B cell (primary cell): ENCODE data around the gene COTL1. TPM values are rescaled to one million over a fixed set of nuclear protein-coding genes. Genes with fewer than 3 reads are reported as not detected.

Experiments
- ATAC-seq: fragments of 200-7000 bp; cut with Tn5 transposase; one replicate; pipeline ENCODE4 v1.10.0; 2021; ENCODE audit warnings: low read depth, mild to moderate bottlenecking, moderate number of reproducible peaks, moderate library complexity
- CTCF ChIA-PET: fragments of 350-600 bp; sonication (Branson Sonifier 250); formaldehyde crosslinking; loops from one replicate; lab custom pipeline; 2021; ENCODE audit warnings: antibody characterized with exemption, inconsistent platforms; lab: Charles Lee
- POLR2A ChIA-PET: fragments of 350-600 bp; sonication (Branson Sonifier 250); formaldehyde crosslinking; loops from one replicate; lab custom pipeline; 2021; ENCODE audit warnings: antibody characterized with exemption; lab: Charles Lee
- DNase-seq: peaks from one replicate; pipeline ENCODE4 v3.0.0; 2013
- H2AFZ ChIP-seq: 2 replicates; pipeline ENCODE4 v1.6.1; 2012; ENCODE audit warnings: mild to moderate bottlenecking, low read depth, low read length; ENCODE audit not compliant: insufficient read depth, poor library complexity, severe bottlenecking
- H3K27ac ChIP-seq, 2 donors: 1 replicate in 1 of 2; 2 replicates in 1 of 2; pipeline ENCODE4 v1.5.1; 2012 to 2013; ENCODE audit warnings: low read length in 2 of 2, mild to moderate bottlenecking in 2 of 2, moderate library complexity in 1 of 2
- H3K27me3 ChIP-seq, 4 experiments: fragments of 200-600 bp in 1 of 4; sonication (generic) in 1 of 4; replicated peaks in 1 of 4; 1 replicate in 2 of 4; 2 replicates in 2 of 4; pipeline versions ENCODE4 v1.6.1 to v1.7.0; 2013 to 2016; ENCODE audit warnings: low read length in 3 of 4, mild to moderate bottlenecking in 2 of 4, mixed read lengths in 1 of 4, moderate library complexity in 1 of 4; ENCODE audit not compliant: insufficient read depth in 4 of 4, control insufficient read depth in 3 of 4; ENCODE audit errors: control extremely low read depth in 1 of 4
- H3K36me3 ChIP-seq, 2 experiments: replicated peaks in 1 of 2; 1 replicate in 1 of 2; 2 replicates in 1 of 2; pipeline versions ENCODE4 v1.6.1 to v1.7.1; 2013; ENCODE audit warnings: low read length in 1 of 2; ENCODE audit not compliant: insufficient read depth in 2 of 2, control insufficient read depth in 1 of 2; ENCODE audit errors: control extremely low read depth in 1 of 2, extremely low read depth in 1 of 2
- H3K4me1 ChIP-seq, 2 donors: fragments of 200-600 bp in 1 of 2; sonication (generic) in 1 of 2; 1 replicate in 1 of 2; 2 replicates in 1 of 2; pipeline versions ENCODE4 v1.5.1 to v1.6.1; 2013 to 2017; ENCODE audit warnings: low read length in 2 of 2; ENCODE audit not compliant: control insufficient read depth in 2 of 2, insufficient read depth in 2 of 2
- H3K4me2 ChIP-seq: replicated peaks from 2 replicates; pipeline ENCODE3; 2012; ENCODE audit warnings: mild to moderate bottlenecking, low read depth, low read length; ENCODE audit not compliant: poor library complexity, severe bottlenecking
- H3K4me3 ChIP-seq, 5 experiments: fragments of 200-600 bp in 1 of 5; sonication (generic) in 1 of 5; 1 replicate in 3 of 5; 2 replicates in 2 of 5; pipeline versions ENCODE4 v1.5.1 to v1.7.0; 2011 to 2016; ENCODE audit warnings: low read length in 4 of 5, mild to moderate bottlenecking in 4 of 5, low read depth in 2 of 5, control low read depth in 1 of 5, moderate library complexity in 1 of 5; ENCODE audit not compliant: insufficient read depth in 1 of 5; ENCODE audit errors: control extremely low read depth in 1 of 5, extremely low read depth in 1 of 5
- H3K79me2 ChIP-seq: fragments of 200-600 bp; sonication (generic); one replicate; pipeline ENCODE4 v1.6.0; 2016; ENCODE audit warnings: low read length; ENCODE audit not compliant: control insufficient read depth, insufficient read depth
- H3K9ac ChIP-seq: fragments of 200-600 bp; sonication (generic); 2 replicates; pipeline ENCODE4 v1.6.1; 2017; ENCODE audit warnings: mild to moderate bottlenecking, low read length, moderate library complexity
- H3K9me3 ChIP-seq, 3 donors: one replicate each; pipeline versions ENCODE4 v1.6.1 to v1.7.1; 2013; ENCODE audit warnings: low read length in 2 of 3; ENCODE audit not compliant: control insufficient read depth in 2 of 3, insufficient read depth in 1 of 3; ENCODE audit errors: control extremely low read depth in 1 of 3
- H4K20me1 ChIP-seq: 2 replicates; pipeline ENCODE4 v1.6.0; 2012; ENCODE audit warnings: mild to moderate bottlenecking, low read length; ENCODE audit not compliant: insufficient read depth, control insufficient read depth, poor library complexity, severe bottlenecking
- H3K27ac Mint-ChIP-seq: one replicate; pipeline ENCODE4 v1.8.0; 2021; ENCODE audit warnings: mixed read lengths
- H3K27me3 Mint-ChIP-seq: one replicate; pipeline ENCODE4 v1.8.0; 2021; ENCODE audit warnings: mixed read lengths
- H3K4me1 Mint-ChIP-seq: one replicate; pipeline ENCODE4 v1.8.0; 2021; ENCODE audit warnings: mixed read lengths
- H3K4me3 Mint-ChIP-seq: one replicate; pipeline ENCODE4 v1.8.0; 2021; ENCODE audit warnings: mixed read lengths
- H3K9me3 Mint-ChIP-seq: one replicate; pipeline ENCODE4 v1.8.0; 2022; ENCODE audit warnings: mixed read lengths; ENCODE audit not compliant: insufficient read depth
- EZH2 ChIP-seq: IDR thresholded peaks from 2 replicates; pipeline ENCODE4 v1.6.1; 2012; ENCODE audit warnings: borderline replicate concordance, low read depth, mild to moderate bottlenecking, moderate library complexity, low read length; ENCODE audit not compliant: insufficient read depth, poor library complexity, severe bottlenecking
- WGBS: methylation state at CpG from one replicate; pipeline ENCODE4 v1.1.5; 2013; ENCODE audit warnings: missing lambda C conversion rate; ENCODE audit not compliant: insufficient coverage; 5-methylcytosine and 5-hydroxymethylcytosine counted together
- intact Hi-C: fragments of 100-400 bp; cut with micrococcal nuclease; formaldehyde crosslinking; loops from one replicate; pipeline ENCODE4 v1.10.0; 2022
- polyA plus RNA-seq: library from polyadenylated mRNA; depleted of rRNA; stranded (reverse); fragments of >200 nt; gene quantifications from 2 replicates; pipeline ENCODE4 v1.2.3, GENCODE V29; 2012
- total RNA-seq, 2 donors: library from RNA; stranded (reverse); fragments of 120-200 nt in 1 of 2; gene quantifications; 1 replicate in 1 of 2; 2 replicates in 1 of 2; pipeline versions ENCODE4 v1.2.3 to v1.2.4, GENCODE V29; 2013 to 2022
- TF ChIP-seq, protein P1 (sequence below): fragments of 200-600 bp; IDR thresholded peaks from one replicate; pipeline ENCODE4 v1.8.0; 2022; ENCODE audit warnings: antibody characterized with exemption, mild to moderate bottlenecking

Gene COTL1
- total and polyA plus RNA-seq, 2 donors (not counting 1 experiment from before 2014, with no cell fraction given): 158 to 264 TPM

- Histone ChIP-seq H3K79me2 (peaks cover 99% of the 10 kb centered on the region), H3K36me3 (peaks cover 11 to 52% of the 10 kb centered on the region in 2 experiments), H3K4me1 (peaks cover 15 to 72% of the 10 kb centered on the region in 2 donors), H3K4me3 (no peak overlapping the region), H3K27me3 (no peaks in the 10 kb centered on the region), H3K4me2 (no peak overlapping the region), H3K9me3 (no peaks in the 10 kb centered on the region), H2AFZ (no peak overlapping the region), H4K20me1 (peaks cover 70% of the 10 kb centered on the region), H3K27ac (no peak overlapping the region), H3K9ac (no peak overlapping the region)
- POLR2A ChIA-PET: no interaction called here
- Mint-ChIP-seq H3K4me1 (peaks cover 66% of the 10 kb centered on the region), H3K27ac (peak overlapping the region; percentile 56), H3K4me3 (no peak overlapping the region), H3K9me3 (no peaks in the 10 kb centered on the region), H3K27me3 (no peaks in the 10 kb centered on the region)
- CTCF ChIA-PET: no interaction called here
- DNase-seq: no peak
- 94% methylated on average over 6 of the region's 6 CpGs for WGBS
- TF ChIP-seq, protein P1, sequence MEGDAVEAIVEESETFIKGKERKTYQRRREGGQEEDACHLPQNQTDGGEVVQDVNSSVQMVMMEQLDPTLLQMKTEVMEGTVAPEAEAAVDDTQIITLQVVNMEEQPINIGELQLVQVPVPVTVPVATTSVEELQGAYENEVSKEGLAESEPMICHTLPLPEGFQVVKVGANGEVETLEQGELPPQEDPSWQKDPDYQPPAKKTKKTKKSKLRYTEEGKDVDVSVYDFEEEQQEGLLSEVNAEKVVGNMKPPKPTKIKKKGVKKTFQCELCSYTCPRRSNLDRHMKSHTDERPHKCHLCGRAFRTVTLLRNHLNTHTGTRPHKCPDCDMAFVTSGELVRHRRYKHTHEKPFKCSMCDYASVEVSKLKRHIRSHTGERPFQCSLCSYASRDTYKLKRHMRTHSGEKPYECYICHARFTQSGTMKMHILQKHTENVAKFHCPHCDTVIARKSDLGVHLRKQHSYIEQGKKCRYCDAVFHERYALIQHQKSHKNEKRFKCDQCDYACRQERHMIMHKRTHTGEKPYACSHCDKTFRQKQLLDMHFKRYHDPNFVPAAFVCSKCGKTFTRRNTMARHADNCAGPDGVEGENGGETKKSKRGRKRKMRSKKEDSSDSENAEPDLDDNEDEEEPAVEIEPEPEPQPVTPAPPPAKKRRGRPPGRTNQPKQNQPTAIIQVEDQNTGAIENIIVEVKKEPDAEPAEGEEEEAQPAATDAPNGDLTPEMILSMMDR: no peak
- TF ChIP-seq EZH2: no peak
- ATAC-seq: no peak
- intact Hi-C loops: no loop called here
These were observed 39.2 kb downstream of the COTL1 start for GRCh38 chr16:84578538-84579126.

GRCh38 chr16:84577034-84577803, 40.7 kb downstream of the COTL1 start:
- ChIA-PET CTCF (no interaction called here), POLR2A (no interaction called here)
- no peaks in the 10 kb centered on the region for H3K27me3 ChIP-seq
- H3K36me3 ChIP-seq: peaks cover 10 to 55% of the 10 kb centered on the region in 2 experiments
- peaks cover 99% of the 10 kb centered on the region for H3K79me2 ChIP-seq
- H3K4me2 ChIP-seq: peak overlapping the region; percentile 42
- no peak overlapping the region for H3K9ac ChIP-seq
- Mint-ChIP-seq H3K27ac (peak overlapping the region; percentile 73), H3K4me3 (no peak overlapping the region), H3K9me3 (no peaks in the 10 kb centered on the region), H3K27me3 (no peaks in the 10 kb centered on the region), H3K4me1 (peaks cover 70% of the 10 kb centered on the region)
- intact Hi-C loops: no loop called here
- H4K20me1 ChIP-seq: peaks cover 80% of the 10 kb centered on the region
- WGBS: 91% methylated on average over 11 of the region's 15 CpGs
- H3K4me3 ChIP-seq: no peak overlapping the region
- no peak for TF ChIP-seq EZH2
- TF ChIP-seq, protein P1: no peak
- DNase-seq: no peak
- peaks cover 15 to 81% of the 10 kb centered on the region in 2 donors for H3K4me1 ChIP-seq
- ATAC-seq: peak; percentile 17
- H3K9me3 ChIP-seq: no peaks in the 10 kb centered on the region
- peak overlapping the region in 1 of 2 donors; percentile 69 for H3K27ac ChIP-seq
- H2AFZ ChIP-seq: no peak overlapping the region
